Measurements from ENCODE around the gene ESYT2.

Gene ESYT2

GRCh38 chr7:158759749-158760444 lies 69.4 kb downstream of the ESYT2 start:
- TF ChIP-seq CTCF (IDR thresholded peaks at IDR 0.05; ENCODE audit: low read length, missing control alignments), result no peak
- no peak for DNase-seq (ENCODE audit: low read depth)
- H3K4me3 ChIP-seq (replicated peaks; ENCODE audit: low read depth, low read length), result no peak overlapping the region

- DNase-seq (ENCODE audit: low read depth), result no peak
- TF ChIP-seq CTCF (IDR thresholded peaks at IDR 0.05; ENCODE audit: low read length, missing control alignments), result no peak
- H3K4me3 ChIP-seq (replicated peaks; ENCODE audit: low read depth, low read length), result no peak overlapping the region
These were observed 70.1 kb downstream of the ESYT2 start for GRCh38 chr7:158759245-158759614.

GRCh38 chr7:158758586-158759244 lies 70.6 kb downstream of the ESYT2 start:
- H3K4me3 ChIP-seq (replicated peaks; ENCODE audit: low read depth, low read length), result no peak overlapping the region
- TF ChIP-seq CTCF (IDR thresholded peaks at IDR 0.05; ENCODE audit: low read length, missing control alignments), result no peak
- no peak for DNase-seq (ENCODE audit: low read depth)

- no peak for DNase-seq (ENCODE audit: low read depth)
- TF ChIP-seq CTCF (IDR thresholded peaks at IDR 0.05; ENCODE audit: low read length, missing control alignments), result no peak
- no peak overlapping the region for H3K4me3 ChIP-seq (replicated peaks; ENCODE audit: low read depth, low read length)
These were observed 71.8 kb downstream of the ESYT2 start for GRCh38 chr7:158757404-158757989.

GRCh38 chr7:158754746-158755444 lies 74.4 kb downstream of the ESYT2 start:
- no peak for TF ChIP-seq CTCF (IDR thresholded peaks at IDR 0.05; ENCODE audit: low read length, missing control alignments)
- peak; percentile 30 for DNase-seq (ENCODE audit: low read depth)
- H3K4me3 ChIP-seq (replicated peaks; ENCODE audit: low read depth, low read length), result no peak overlapping the region

- H3K4me3 ChIP-seq (replicated peaks; ENCODE audit: low read depth, low read length), result no peak overlapping the region
- no peak for TF ChIP-seq CTCF (IDR thresholded peaks at IDR 0.05; ENCODE audit: low read length, missing control alignments)
- DNase-seq (ENCODE audit: low read depth), result no peak
These were observed 75.4 kb downstream of the ESYT2 start for GRCh38 chr7:158753900-158754299.
